ENCODE results near the gene SATB2.

SATB2 gene

DNA sequence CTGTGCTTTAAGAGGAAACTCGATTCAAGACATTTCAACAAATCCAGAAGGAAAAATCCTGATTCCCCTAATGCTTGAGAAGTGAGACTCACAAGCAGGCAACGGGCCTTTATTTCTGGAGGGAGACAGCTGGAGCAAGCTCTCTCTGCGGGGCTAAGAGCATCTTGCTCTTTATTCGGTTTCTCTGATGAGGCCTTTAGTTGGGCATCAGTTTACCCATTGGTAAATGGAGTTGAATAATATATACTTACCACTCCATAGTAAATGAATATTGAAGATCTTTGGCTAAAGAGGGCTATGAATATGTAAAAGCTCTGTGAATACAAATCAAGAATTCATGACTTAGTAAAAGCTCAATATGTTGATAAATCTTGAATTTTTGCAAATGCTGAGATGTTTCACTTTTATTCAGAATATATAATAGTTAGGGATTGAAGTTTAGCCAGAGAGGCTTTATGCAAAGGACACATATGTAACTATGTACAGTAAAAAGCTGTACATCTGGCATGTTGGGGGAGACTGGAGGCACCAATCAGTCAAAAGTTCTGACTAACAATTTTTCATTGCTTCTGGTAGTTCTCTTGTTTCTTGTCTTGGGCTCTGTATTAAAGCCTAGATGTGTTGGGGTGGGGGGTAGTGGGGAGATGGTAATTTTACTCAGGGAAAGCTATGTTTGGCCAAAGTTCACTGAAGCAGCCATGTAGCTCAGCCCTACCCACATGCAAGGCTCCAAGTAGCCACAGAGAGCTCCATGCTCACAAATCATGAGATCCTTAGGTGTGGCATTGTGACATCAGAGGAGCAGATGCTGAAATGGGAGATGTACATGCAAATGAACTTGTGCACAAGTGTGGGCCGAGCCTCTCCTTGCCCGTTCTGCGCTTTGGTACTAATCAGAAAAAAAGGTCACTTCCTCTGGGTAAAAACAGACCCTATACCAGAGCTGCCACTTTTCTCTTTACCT lies 200.2 kb downstream of the SATB2 start:
- DNase-seq (ENCODE audit: low spot score): no peak

DNA sequence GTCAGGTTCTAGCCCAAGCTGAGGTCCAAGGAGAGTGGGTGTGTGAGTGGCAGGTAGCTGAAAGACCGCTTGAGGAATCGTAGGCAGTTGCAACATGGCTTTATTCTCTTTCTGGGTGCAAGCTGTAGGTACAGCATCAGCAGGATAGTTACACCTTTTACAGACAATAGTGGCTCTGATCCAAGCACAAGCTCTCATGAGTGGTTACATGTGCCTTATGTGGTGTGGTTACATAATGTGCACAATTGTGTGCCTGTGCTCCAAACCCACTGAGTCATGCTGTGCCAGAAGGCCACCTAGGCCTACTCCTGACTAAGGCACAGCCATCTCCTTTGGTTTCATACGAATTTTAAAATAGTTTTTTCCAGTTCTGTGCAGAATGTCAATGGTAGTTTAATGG lies 227.6 kb downstream of the SATB2 start:
- no peak for DNase-seq (ENCODE audit: low spot score)

DNA sequence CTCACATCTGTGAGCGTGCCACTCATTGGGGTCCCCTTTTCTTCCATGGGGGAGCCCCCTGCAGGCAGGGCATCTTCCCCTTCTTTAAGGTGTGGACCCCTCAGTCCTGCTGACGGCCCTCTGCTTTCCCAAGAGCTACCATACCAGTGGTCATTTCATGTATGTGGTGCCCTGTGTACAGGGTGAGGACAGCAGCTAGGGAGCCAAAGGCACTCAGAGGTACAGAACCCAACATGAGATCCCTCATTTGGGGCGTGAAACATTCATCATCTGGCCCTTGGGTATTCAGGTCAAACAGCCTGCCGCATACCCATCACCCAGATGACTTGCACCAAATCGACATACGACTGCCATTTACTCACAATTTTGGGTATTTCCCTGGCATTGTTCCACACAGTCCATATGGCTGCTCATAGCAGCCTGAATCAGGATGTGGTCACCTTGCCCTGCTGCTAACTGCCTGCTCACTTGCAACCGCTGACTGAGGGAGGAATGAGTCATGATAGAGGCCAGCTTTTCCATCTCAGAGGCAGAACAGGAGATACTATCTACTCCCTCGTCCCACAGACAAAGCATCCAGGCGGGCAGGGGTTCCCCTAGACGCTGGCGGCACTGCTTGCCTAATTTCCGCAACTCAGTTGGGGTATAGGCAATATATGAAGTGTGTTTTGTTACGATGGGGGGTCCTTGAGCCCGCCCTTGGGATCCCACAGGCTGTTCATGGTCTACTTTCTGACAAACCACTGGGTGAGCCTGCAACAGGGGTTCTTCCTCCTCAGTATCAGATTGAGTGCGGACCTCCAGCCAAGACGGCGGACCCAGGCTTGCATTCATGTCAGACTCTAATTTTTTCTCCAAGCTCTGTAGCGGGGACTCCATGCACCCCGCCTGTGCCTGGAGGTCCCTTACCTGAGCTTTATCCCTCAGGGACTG lies 228.6 kb downstream of the SATB2 start:
- DNase-seq (ENCODE audit: low spot score): no peak

DNA sequence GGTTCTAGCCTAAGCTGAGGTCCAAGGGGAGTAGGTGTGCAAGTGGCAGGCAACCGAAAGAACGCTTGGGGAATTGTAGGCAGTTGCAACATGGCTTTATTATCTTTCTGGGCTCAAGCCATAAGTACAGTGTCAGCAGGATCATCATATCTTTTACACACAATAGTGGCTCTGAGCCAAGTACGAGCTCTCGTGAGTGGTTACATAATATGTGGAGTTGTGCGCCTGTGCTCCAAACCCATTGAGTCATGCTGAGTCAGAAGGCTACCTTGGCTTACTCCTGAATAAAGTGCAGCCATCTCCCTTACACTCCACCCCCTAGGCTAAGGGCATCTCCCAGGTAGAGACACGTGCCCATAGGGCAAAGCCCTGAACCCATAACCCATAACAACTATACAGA lies 233.9 kb downstream of the SATB2 start:
- no peak for DNase-seq (ENCODE audit: low spot score)

DNA sequence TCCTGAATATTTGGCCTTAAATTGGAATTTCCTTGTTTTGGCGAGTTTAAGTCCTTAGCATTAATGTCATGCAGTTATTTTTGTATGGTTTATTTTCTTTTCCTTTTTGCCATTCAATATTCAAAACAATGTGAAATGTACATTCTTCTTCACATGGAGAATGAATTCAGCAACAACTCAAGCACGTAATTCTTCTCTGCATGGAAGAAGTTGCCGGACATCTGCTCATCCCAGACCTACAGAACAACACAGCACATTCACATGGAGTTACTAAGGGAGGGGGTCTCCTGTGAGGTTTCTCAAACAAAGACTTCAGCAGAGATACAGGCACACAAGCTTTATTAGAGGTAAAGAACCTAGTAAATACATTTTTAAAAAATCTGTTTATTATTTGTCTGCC lies 236.8 kb downstream of the SATB2 start:
- DNase-seq (ENCODE audit: low spot score): no peak

DNA sequence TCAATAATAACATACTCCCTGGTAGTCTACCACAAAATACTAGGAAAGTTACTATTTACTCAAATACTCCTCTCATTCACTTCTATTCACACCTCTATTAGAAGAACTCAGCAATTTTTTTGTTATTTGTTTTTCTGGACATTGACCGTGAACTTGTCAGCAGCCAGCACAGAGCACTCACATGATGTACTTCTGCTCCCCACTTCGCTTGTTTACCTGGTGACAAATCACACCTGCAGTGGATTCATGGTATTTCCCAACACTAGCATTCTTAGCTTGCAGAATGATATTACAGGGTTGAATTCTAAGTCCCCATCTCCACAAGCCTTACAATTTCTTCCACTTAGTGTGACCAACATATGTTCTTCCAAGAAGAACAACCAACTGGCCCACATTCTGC lies 238.2 kb downstream of the SATB2 start:
- DNase-seq (ENCODE audit: low spot score): no peak

Data from D341Med (cell line).